GM21528 (cell line): ENCODE measurements around the gene MACROD2.
"Not testable (repeated sequence)": the region's sequence is repeated elsewhere in the genome, so short reads cannot be mapped to it uniquely, and the experiment has no call there.

Experiments used
- ATAC-seq: cut with Tn5 transposase; IDR thresholded peaks from one replicate; pipeline ENCODE4 v1.9.1; 2021; ENCODE audit warnings: mild to moderate bottlenecking, moderate library complexity; ENCODE audit not compliant: unreplicated experiment, low FRiP score

The MACROD2 gene

GRCh38 chr20:14956026-14956425 is 960.7 kb downstream of the MACROD2 start:
- no peak for ATAC-seq

DNA sequence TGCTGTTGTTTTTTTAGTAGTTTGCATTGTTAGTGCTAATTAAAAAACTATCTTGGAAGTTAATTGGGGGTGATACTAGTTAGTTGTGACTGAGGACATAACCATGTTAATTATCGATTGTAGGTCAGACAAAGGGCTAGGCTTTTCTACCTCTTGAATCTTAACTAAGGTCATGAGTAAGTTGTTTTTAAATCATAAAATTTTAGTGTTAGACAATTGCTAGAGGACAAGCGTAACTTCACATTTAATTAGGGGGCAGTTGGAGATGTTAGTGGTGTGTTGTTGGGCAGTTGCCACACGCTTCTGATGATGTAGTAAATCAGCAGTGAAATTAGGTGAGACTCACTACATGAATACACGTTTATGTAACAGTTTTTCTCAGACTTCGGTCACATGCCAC is 961.2 kb downstream of the MACROD2 start:
- no peak for ATAC-seq

- no peak for ATAC-seq
Measured at GRCh38 chr20:14957402-14957801, 962.1 kb downstream of the MACROD2 start.

DNA sequence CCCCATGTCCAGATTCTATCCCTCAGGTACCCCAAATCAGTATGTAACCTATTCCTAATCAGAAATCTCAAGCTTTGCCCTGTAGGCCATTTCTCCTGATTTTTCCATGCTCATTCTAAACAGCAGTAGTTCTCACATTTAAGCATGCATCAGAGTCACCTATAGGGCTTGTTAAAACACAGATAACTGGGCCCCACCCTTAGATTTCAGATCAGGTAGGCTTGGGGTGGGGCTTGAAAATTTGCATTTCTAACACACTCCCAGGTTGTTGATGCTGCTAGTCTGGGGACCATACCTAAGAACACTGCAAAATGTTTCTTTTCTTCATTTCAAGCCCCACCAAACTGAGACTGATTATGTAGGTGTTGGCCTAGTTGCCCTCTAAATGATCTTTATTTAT is 963.3 kb downstream of the MACROD2 start:
- ATAC-seq, result no peak

- no peak for ATAC-seq
Measured at GRCh38 chr20:14959506-14960475, 964.5 kb downstream of the MACROD2 start.

DNA sequence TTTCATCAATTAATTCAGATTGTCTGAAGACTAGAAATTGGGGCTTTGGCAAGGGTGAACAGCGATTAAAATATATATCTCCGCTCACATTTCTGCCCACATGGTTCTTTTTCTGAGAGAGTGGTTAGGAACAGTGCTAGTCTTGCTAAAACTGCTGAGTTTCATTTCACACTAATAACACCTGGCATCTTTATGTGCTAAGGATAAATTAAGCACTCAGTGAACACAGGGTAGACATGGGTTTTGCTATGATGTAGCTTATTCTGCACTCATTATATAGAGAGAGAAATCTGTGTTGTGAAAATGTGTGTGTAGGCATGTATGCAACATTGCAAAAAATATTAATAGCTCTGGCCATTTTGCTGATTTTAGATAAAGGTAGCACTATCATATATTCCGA is 965.5 kb downstream of the MACROD2 start:
- no peak for ATAC-seq

- no peak for ATAC-seq
Measured at GRCh38 chr20:14963262-14963663, 967.9 kb downstream of the MACROD2 start.

GRCh38 chr20:14966203-14966602 is 970.9 kb downstream of the MACROD2 start:
- ATAC-seq, result no peak

- no peak for ATAC-seq
Measured at GRCh38 chr20:14966808-14967207, 971.5 kb downstream of the MACROD2 start.

DNA sequence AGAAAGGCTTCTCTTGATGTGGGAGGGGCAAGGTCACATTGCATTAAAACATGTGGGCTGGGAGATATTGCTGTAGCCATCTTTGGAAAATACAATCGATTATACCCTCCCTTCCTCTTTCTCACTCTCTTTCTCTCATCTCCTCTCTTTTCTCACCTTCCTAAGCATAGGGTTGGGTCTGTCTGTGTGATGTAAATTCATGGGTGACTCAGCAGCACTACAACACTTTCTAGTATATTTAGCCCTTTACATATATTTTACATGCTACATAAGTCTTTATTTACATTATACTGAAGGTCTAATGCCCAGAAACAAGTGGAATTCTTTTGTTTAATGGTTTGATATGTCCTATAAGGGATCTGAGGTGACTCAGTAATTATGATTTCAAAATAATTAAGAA is 976.9 kb downstream of the MACROD2 start:
- ATAC-seq, result no peak

DNA sequence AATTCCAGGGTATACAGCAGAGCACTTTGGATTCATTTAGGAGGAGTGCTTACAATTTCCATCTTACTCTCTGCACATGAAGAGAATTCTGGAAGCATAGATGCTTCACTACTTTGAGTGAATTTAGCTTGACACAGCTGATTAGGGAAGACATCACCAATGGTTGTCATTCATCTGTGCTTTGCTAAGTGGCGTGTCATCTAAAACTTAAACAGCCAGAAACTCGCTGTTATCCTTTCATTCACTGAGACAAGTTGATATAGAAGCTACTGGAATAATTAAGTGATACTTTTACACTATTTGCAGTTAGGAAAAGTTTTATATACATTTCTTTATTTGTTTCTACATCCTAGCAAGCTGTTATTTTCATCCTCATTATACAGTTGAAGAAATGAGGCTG is 977.4 kb downstream of the MACROD2 start:
- ATAC-seq, result no peak

DNA sequence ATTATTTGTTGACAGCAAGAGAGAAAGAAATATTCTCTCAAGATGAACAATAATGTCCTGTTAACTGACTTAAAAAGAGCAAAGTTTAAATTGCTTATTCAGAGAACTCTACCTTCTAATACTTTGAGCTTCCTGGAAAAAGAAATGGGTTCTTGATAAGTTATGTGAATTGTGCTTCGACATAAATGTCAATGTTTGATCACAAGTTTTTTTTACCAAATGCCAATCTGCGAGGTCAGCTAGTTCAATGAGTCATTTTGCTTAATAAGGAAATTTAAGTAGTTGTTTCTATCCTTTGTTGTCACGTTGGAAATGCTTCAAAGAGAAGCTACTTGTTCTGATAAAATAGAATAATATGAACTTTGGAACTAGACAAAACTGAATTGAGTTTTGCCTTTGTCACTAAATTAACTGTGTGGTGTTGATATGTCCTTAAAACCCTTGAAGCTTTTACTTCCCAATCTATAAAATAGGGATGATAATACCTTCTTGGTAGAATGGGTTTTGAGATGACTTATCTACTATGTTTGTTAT is 984.2 kb downstream of the MACROD2 start:
- ATAC-seq, result no peak

DNA sequence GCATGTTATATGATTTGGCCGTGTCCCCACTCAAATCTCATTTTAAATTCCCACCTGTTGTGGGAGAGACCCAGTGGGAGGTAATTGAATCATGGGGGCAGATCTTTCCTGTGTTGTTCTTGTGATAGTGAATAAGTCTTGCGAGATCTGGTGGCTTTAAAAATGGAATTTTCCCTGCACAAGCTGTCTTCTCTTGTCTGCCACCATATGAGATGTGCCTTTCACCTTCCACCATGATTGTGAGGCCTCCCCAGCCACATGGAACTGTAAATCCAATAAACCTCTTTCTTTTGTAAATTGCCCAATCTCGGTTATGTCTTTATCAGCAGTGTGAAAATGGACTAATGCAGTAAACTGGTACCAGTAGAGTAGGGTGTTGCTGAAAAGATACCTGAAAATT is 986.2 kb downstream of the MACROD2 start:
- not testable (repeated sequence) for ATAC-seq

- not testable (repeated sequence) for ATAC-seq
Measured at GRCh38 chr20:14982324-14982723, 987.0 kb downstream of the MACROD2 start.

DNA sequence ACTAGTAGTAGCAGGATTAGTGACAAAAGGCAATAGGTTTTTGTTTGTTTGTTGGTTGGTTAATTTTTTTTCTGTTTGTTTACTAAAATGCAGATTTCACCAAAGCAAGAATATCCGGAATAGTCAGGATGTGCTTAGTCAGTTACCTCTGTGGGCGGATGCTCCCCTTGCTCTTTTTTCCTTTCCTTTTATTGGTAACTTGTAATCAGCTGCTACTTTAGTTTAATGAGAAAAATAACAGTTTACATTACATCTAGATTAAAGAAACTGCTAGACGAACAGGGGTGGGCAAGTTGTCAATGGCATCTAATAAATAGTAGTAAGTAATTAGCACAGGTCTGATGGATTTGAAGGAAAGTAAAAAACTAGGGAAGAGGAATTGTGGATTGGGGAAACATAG is 989.0 kb downstream of the MACROD2 start:
- no peak for ATAC-seq

DNA sequence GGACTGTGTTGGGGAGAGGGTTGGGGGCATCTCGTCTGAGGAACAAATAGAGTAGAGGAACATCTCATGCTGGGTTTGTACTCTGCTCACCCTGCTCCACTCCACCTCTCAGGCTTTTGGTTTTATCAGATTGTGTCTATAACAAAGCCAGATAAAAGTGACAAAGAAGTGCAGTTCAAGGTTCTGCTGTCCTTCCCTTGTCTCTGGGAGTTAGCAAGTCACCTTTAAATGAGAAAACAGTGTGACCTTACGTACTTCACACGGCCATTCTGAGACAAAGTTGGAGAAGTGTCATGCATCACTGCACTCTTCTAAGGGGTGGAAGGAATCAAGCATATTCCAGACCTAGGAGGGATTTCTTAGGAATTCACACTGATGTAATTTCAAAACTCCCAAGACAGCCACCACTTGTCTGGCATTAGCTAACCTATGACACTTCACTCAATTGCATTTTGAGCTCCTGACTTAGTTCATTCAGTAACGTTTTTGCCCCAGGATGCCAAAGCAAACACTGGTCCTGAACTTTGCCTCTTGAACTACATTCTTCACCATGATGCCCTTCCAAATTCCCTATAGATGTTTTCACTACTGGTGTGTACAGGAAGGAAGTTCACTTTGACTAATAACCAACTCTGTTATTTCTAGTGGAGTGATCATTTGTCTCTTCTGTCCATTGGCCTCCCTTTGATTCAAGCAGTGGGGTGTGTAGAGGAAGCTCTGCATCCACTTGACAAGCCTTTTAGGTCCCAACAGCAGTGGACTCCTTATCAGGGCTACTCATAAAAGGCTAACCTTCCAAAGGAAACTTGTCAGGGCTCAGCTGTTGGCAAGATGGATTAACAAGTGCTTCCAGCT is 989.7 kb downstream of the MACROD2 start:
- no peak for ATAC-seq

GRCh38 chr20:14986026-14986655 is 990.8 kb downstream of the MACROD2 start:
- no peak for ATAC-seq

GRCh38 chr20:14986656-14987055 is 991.3 kb downstream of the MACROD2 start:
- no peak for ATAC-seq

GRCh38 chr20:14989535-14990290 is 994.4 kb downstream of the MACROD2 start:
- ATAC-seq, result no peak

GRCh38 chr20:14991023-14991422 is 995.7 kb downstream of the MACROD2 start:
- no peak for ATAC-seq
